MM.1S (cell line): Measurements from ENCODE around the gene CAMK2A.

ENCODE experiments used
- DNase-seq: peaks from one replicate; pipeline ENCODE4 v3.0.0-alpha.2; 2015
- H2AFZ ChIP-seq: fragments of 300-600 bp; sonication (generic); 2 replicates; pipeline ENCODE4 v1.6.0; 2016; ENCODE audit warnings: antibody characterized with exemption, low read length
- H3F3A ChIP-seq: fragments of 300-600 bp; sonication (generic); 2 replicates; pipeline ENCODE4 v1.6.1; 2016; ENCODE audit warnings: mild to moderate bottlenecking, antibody characterized with exemption, low read length, moderate library complexity, mixed read lengths; ENCODE audit not compliant: insufficient read depth
- H3K27ac ChIP-seq: fragments of 300-600 bp; sonication (generic); 2 replicates; pipeline ENCODE4 v1.5.1; 2016; ENCODE audit warnings: mild to moderate bottlenecking, low read length
- H3K27me3 ChIP-seq: fragments of 300-600 bp; sonication (generic); replicated peaks from 2 replicates; pipeline ENCODE4 v1.6.0; 2016; ENCODE audit warnings: low read length; ENCODE audit not compliant: insufficient read depth
- H3K36me3 ChIP-seq: fragments of 300-600 bp; sonication (generic); replicated peaks from 2 replicates; pipeline ENCODE4 v1.6.1; 2016; ENCODE audit warnings: mild to moderate bottlenecking, low read length, mixed read lengths; ENCODE audit not compliant: insufficient read depth
- H3K4me1 ChIP-seq: fragments of 300-600 bp; sonication (generic); 2 replicates; pipeline ENCODE4 v1.6.1; 2016; ENCODE audit warnings: low read length, mixed read lengths
- H3K4me2 ChIP-seq: fragments of 300-600 bp; sonication (generic); 2 replicates; pipeline ENCODE4 v1.6.0; 2016; ENCODE audit warnings: low read depth, low read length
- H3K4me3 ChIP-seq: fragments of 300-600 bp; sonication (generic); 2 replicates; pipeline ENCODE4 v1.5.1; 2016; ENCODE audit warnings: low read length, mixed read lengths
- H3K79me2 ChIP-seq: fragments of 300-600 bp; sonication (generic); 2 replicates; pipeline ENCODE4 v1.6.1; 2016; ENCODE audit warnings: mixed run types, low read length, mixed read lengths
- H3K9ac ChIP-seq: fragments of 300-600 bp; sonication (generic); 2 replicates; pipeline ENCODE4 v1.6.1; 2016; ENCODE audit warnings: low read length, mixed read lengths
- H3K9me2 ChIP-seq: fragments of 300-600 bp; sonication (generic); replicated peaks from 2 replicates; pipeline ENCODE4 v1.6.1; 2016; ENCODE audit warnings: mild to moderate bottlenecking, low read length, mixed read lengths; ENCODE audit not compliant: insufficient read depth
- H3K9me3 ChIP-seq: fragments of 300-600 bp; sonication (generic); replicated peaks from 2 replicates; pipeline ENCODE4 v1.6.1; 2016; ENCODE audit warnings: mild to moderate bottlenecking, low read length, mixed read lengths; ENCODE audit not compliant: insufficient read depth
- H4K20me1 ChIP-seq: fragments of 300-600 bp; sonication (generic); 2 replicates; pipeline ENCODE4 v1.6.1; 2016; ENCODE audit warnings: mild to moderate bottlenecking, low read length, moderate library complexity, mixed read lengths; ENCODE audit not compliant: insufficient read depth
- EZH2 ChIP-seq: fragments of 300-600 bp; sonication (generic); optimal IDR thresholded peaks from 2 replicates; pipeline ENCODE3; 2017; ENCODE audit warnings: low read depth, mild to moderate bottlenecking, antibody characterized with exemption, low read length, mixed read lengths
- EZH2phosphoT487 ChIP-seq: fragments of 300-600 bp; sonication (generic); IDR thresholded peaks from 2 replicates; pipeline ENCODE4 v1.6.1; 2018; ENCODE audit warnings: antibody characterized with exemption, low read length
- TF ChIP-seq, protein P1 (sequence below): fragments of 300-600 bp; sonication (generic); IDR thresholded peaks from 2 replicates; pipeline ENCODE4 v1.5.1; 2016; ENCODE audit warnings: antibody characterized with exemption, low read length, mixed read lengths

Gene CAMK2A

DNA sequence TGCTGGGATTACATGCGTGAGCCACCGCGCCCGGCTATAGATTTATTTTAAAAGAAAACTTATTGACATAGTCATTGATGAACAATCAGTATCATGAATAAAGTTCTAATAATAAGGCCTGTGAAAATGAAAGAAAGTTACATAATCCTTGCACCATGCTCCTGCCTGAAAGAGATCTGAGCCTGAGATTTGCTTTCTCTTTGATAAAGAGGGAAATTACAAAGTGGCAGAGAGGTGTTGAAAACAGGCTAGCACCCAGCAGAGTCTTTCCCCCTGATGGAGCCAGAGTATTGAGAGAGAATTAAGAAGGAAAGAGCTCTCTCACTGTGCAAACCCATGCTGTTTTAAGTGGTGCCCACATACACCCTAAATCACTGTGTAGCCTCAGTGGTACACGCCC is 62.5 kb downstream of the CAMK2A start:
- Histone ChIP-seq H3K27me3 (no peaks in the 10 kb centered on the region), H3K9ac (no peak overlapping the region), H2AFZ (no peak overlapping the region), H3K4me2 (no peak overlapping the region), H3K4me1 (no peaks in the 10 kb centered on the region), H3F3A (no peaks in the 10 kb centered on the region), H3K79me2 (no peaks in the 10 kb centered on the region), H3K9me3 (no peaks in the 10 kb centered on the region), H4K20me1 (no peaks in the 10 kb centered on the region), H3K36me3 (no peaks in the 10 kb centered on the region), H3K4me3 (no peak overlapping the region), H3K27ac (no peak overlapping the region), H3K9me2 (no peaks in the 10 kb centered on the region)
- DNase-seq, result no peak
- TF ChIP-seq EZH2phosphoT487, result no peak
- no peak for TF ChIP-seq EZH2
- TF ChIP-seq, protein P1, sequence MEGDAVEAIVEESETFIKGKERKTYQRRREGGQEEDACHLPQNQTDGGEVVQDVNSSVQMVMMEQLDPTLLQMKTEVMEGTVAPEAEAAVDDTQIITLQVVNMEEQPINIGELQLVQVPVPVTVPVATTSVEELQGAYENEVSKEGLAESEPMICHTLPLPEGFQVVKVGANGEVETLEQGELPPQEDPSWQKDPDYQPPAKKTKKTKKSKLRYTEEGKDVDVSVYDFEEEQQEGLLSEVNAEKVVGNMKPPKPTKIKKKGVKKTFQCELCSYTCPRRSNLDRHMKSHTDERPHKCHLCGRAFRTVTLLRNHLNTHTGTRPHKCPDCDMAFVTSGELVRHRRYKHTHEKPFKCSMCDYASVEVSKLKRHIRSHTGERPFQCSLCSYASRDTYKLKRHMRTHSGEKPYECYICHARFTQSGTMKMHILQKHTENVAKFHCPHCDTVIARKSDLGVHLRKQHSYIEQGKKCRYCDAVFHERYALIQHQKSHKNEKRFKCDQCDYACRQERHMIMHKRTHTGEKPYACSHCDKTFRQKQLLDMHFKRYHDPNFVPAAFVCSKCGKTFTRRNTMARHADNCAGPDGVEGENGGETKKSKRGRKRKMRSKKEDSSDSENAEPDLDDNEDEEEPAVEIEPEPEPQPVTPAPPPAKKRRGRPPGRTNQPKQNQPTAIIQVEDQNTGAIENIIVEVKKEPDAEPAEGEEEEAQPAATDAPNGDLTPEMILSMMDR, result no peak

DNA sequence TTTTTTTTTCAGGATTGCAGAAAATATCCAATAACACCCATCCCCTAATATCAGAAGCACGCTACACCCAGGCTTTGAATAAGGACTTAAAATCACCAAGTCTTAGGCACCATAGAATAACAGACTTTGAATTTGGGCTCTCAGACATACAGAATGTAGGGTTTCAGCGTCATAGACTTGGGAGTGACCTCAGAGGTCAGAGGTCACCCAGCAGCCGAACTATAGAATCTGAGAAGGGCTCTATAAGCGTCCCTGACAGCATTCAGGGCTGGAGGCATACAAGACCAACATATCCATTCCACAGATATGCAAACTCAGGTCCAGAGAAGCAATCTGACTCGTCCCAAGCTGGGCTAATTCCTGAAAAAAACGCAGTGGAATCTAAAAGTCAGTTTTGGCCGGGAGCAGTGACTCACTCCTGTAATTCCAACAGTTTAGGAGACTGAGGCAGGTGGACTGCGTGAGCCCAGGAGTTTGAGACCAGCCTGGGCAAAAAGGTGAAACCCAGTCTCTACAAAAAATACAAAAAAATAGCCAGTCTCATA is 65.0 kb downstream of the CAMK2A start:
- Histone ChIP-seq H3K4me1 (no peaks in the 10 kb centered on the region), H3K9ac (no peak overlapping the region), H4K20me1 (no peaks in the 10 kb centered on the region), H2AFZ (no peak overlapping the region), H3K4me2 (no peak overlapping the region), H3K9me2 (no peaks in the 10 kb centered on the region), H3K9me3 (no peaks in the 10 kb centered on the region), H3K27me3 (no peaks in the 10 kb centered on the region), H3K36me3 (no peaks in the 10 kb centered on the region), H3K4me3 (no peak overlapping the region), H3K79me2 (no peaks in the 10 kb centered on the region), H3K27ac (no peak overlapping the region), H3F3A (no peaks in the 10 kb centered on the region)
- TF ChIP-seq, protein P1, result no peak
- no peak for TF ChIP-seq EZH2phosphoT487
- no peak for TF ChIP-seq EZH2
- DNase-seq, result no peak

DNA sequence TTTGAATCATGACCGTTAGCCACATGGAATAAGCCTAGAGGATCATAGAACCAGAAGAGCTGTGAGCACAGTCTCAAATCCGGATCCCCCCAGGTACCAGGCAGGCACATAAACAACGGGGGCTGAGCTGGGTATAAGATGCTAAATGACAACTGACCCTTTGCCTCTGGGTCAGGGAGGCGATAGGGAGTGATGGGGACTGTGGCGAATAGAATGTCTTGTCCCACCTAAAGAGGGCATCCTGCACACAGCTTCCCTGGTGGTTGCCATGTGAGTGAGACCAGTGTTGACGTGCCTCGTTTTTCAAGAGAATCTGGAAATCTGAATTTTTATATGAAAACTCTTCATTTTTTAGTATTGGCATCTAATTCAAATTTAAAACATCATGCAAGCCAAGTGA is 66.1 kb downstream of the CAMK2A start:
- TF ChIP-seq, protein P1, result no peak
- no peak for TF ChIP-seq EZH2phosphoT487
- TF ChIP-seq EZH2, result no peak
- Histone ChIP-seq H3K79me2 (no peaks in the 10 kb centered on the region), H3K9ac (no peak overlapping the region), H4K20me1 (no peaks in the 10 kb centered on the region), H3K4me3 (no peak overlapping the region), H3K36me3 (no peaks in the 10 kb centered on the region), H3K9me2 (no peaks in the 10 kb centered on the region), H3K4me1 (no peaks in the 10 kb centered on the region), H2AFZ (no peak overlapping the region), H3F3A (no peaks in the 10 kb centered on the region), H3K9me3 (no peaks in the 10 kb centered on the region), H3K27me3 (no peaks in the 10 kb centered on the region), H3K4me2 (no peak overlapping the region), H3K27ac (no peak overlapping the region)
- no peak for DNase-seq
